Activated CD8-positive, alpha-beta T cell treated with anti-CD3 and anti-CD28 coated beads, Interleukin-2, amount 10 ng/mL, durations not matched to agents 7 days and 5 days (primary cell): ENCODE results near the gene GRK3. TPM values are rescaled to one million over a fixed set of nuclear protein-coding genes. Genes with fewer than 3 reads are reported as not detected.
"Not testable (repeated sequence)": the region's sequence is repeated elsewhere in the genome, so short reads cannot be mapped to it uniquely, and the experiment has no call there.

Experiments used
- ATAC-seq: fragments of 150-1000 bp; cut with Tn5 transposase; one replicate; pipeline ENCODE4 v1.10.0; 2021; ENCODE audit warnings: moderate library complexity
- CTCF ChIA-PET: fragments of 350-600 bp; sonication (Branson Sonifier 250); formaldehyde crosslinking; loops from one replicate; lab custom pipeline; 2021; ENCODE audit warnings: antibody characterized with exemption; lab: Charles Lee
- POLR2A ChIA-PET: fragments of 350-600 bp; sonication (Branson Sonifier 250); formaldehyde crosslinking; loops from one replicate; lab custom pipeline; 2021; ENCODE audit warnings: antibody characterized with exemption; lab: Charles Lee
- DNase-seq: peaks from one replicate; pipeline ENCODE4 v3.0.0-alpha.2; 2020
- H3K27ac Mint-ChIP-seq: one replicate; pipeline ENCODE4 v1.8.0; 2021; ENCODE audit warnings: mild to moderate bottlenecking, mixed read lengths
- H3K27me3 Mint-ChIP-seq: one replicate; pipeline ENCODE4 v1.8.0; 2021; ENCODE audit warnings: low read depth, mixed read lengths
- H3K36me3 Mint-ChIP-seq: one replicate; pipeline ENCODE4 v1.8.0; 2021; ENCODE audit warnings: low read depth, mixed read lengths
- H3K4me1 Mint-ChIP-seq: one replicate; pipeline ENCODE4 v1.8.0; 2021; ENCODE audit warnings: low read depth, mixed read lengths
- H3K4me3 Mint-ChIP-seq: one replicate; pipeline ENCODE4 v1.8.0; 2021; ENCODE audit warnings: mild to moderate bottlenecking, mixed read lengths
- H3K9me3 Mint-ChIP-seq: one replicate; pipeline ENCODE4 v1.8.0; 2022; ENCODE audit warnings: mixed read lengths; ENCODE audit not compliant: insufficient read depth
- total RNA-seq, 2 experiments: library from RNA; stranded (reverse); gene quantifications; one replicate each; pipeline ENCODE4 v1.2.3, GENCODE V29; 2021

GRK3 gene
- total RNA-seq, 2 experiments from 2014 or later, result 35.0 to 36.6 TPM

DNA sequence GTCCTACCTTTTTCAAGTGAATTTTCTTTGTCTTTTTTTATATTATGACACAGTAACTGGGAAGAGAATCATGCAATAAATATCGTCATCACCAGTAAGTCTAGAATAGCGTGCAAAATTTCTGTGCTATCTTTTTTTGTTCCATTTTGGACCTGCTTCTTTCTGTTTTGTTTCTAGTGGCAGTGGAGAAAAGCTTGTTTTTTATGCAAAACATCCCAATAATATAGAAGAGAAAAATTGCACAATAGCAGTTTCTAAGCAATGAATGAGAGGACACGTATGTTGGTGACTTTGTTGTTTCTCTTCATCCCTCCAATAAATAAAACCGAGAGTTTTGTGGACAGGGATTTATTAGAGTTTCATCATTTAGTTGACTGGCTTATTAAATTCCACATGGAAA, 10.3 kb downstream of the GRK3 start:
- H3K4me3 Mint-ChIP-seq, result no peak overlapping the region
- no peak for DNase-seq
- CTCF ChIA-PET, result interaction anchor here (0.8 to 1.5 kb wide), 7 partner anchors 9 to 198 kb away, joined by 3 to 7 read pairs (median 3); no protein-coding TSS in a partner anchor
- no peaks in the 10 kb centered on the region for H3K27me3 Mint-ChIP-seq
- POLR2A ChIA-PET, result no interaction called here
- ATAC-seq, result no peak
- H3K36me3 Mint-ChIP-seq, result peaks cover 39% of the 10 kb centered on the region
- no peaks in the 10 kb centered on the region for H3K9me3 Mint-ChIP-seq
- peaks cover 37% of the 10 kb centered on the region for H3K4me1 Mint-ChIP-seq
- no peak overlapping the region for H3K27ac Mint-ChIP-seq

GRCh38 chr22:25575674-25576392, 11.4 kb downstream of the GRK3 start:
- H3K27ac Mint-ChIP-seq, H3K4me3 Mint-ChIP-seq, ATAC-seq, H3K27me3 Mint-ChIP-seq, H3K9me3 Mint-ChIP-seq, DNase-seq: not testable (repeated sequence)
- ChIA-PET CTCF (interaction anchor here (1.2 to 1.5 kb wide), 5 partner anchors 10 to 197 kb away, joined by 3 to 7 read pairs (median 5); no protein-coding TSS in a partner anchor), POLR2A (interaction anchor here (1.1 kb wide), 1 partner anchor 32 kb away, joined by 8 read pairs; no protein-coding TSS in a partner anchor)
- Mint-ChIP-seq H3K4me1 (peaks cover 32% of the 10 kb centered on the region), H3K36me3 (peaks cover 38% of the 10 kb centered on the region)

DNA sequence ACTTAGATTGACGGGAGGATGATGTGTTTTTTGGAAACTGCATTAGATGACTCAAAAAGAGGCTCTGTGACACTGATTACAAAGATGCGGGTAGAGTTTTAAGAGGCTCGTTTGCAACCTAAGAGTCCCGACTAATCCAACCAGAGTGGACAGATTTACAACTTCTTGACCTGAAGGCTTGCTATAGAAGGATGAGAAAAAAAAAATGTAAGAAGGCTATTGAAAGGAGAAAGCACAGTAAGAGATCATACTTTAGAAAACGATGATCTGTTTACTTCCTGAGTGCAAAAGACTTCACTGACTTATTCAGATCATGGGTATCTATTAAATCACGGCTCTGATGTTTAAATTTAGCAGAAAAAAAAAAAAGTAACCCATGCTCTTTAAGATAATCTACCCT, 17.0 kb downstream of the GRK3 start:
- H3K9me3 Mint-ChIP-seq, ATAC-seq, CTCF ChIA-PET, H3K27me3 Mint-ChIP-seq, POLR2A ChIA-PET, H3K27ac Mint-ChIP-seq, H3K4me3 Mint-ChIP-seq, DNase-seq: not testable (repeated sequence)
- Mint-ChIP-seq H3K36me3 (peaks cover 15% of the 10 kb centered on the region), H3K4me1 (peaks cover 25% of the 10 kb centered on the region)

DNA sequence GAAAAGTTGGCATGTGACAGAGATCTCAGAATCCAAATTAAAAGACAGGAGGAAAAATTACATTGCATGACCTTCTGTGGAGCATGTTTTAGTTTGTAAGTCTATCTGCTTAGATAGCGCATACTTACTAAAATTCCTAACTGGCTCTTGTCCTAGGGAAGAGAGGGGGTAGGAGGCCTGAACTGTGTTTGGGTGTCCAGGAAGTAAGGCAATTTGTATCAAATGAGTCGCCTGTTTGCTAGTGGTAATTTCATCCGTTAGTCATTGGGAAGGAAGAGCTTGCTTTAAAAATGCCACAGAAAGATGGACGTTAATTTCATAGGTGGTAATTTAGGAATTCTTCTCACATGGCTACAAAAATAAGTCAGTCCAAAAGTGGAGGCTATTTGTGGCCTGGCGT, 18.5 kb downstream of the GRK3 start:
- CTCF ChIA-PET, result interaction anchor here (0.9 kb wide), 2 partner anchors 15 to 16 kb away, joined by 3 to 4 read pairs; no protein-coding TSS in a partner anchor
- H3K36me3 Mint-ChIP-seq, result peaks cover 20% of the 10 kb centered on the region
- H3K4me3 Mint-ChIP-seq, result no peak overlapping the region
- ATAC-seq (no peak), DNase-seq (no peak)
- POLR2A ChIA-PET, result interaction anchor here (1.0 kb wide), 1 partner anchor 19 kb away, joined by 3 read pairs; no protein-coding TSS in a partner anchor
- H3K27ac Mint-ChIP-seq, result no peak overlapping the region
- no peaks in the 10 kb centered on the region for H3K27me3 Mint-ChIP-seq
- H3K9me3 Mint-ChIP-seq, result no peaks in the 10 kb centered on the region
- peaks cover 30% of the 10 kb centered on the region for H3K4me1 Mint-ChIP-seq

DNA sequence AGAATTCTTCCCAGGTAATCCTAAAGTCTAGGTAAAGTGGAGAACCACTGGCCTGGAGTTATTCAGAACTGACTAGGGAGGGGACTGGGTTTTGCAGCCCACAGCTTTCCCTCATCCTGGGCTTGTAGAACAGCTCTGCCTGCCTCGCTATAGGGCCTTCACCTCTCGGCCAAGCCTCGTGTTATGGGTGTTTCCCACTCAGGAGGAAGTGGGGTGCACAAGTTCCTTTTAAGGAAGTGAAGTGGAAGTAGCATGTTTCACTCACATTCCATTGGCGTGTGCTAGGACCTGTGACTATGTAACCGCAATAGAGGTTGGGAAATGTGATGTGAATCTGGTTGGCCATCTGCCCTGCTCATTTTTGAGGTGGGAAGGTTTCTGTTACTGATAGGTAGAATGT, 20.5 kb downstream of the GRK3 start:
- ATAC-seq, POLR2A ChIA-PET: not testable (repeated sequence)

DNA sequence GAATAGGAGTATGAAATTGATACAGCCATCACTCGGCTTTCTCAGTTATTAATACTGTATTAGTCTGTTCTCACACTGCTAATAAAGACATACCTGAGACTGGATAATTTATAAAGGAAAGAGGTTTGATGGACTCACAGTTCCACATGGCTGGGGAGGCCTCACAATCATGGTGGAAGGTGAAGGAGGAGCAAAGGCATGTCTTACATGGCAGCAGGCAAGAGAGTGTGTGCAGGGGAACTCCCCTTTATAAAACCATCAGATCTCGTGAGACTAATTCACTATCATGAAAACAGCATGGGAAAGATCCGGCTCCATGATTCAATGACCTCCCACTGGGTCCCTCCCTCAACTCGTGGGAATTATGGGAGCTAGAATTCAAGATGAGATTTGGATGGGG, 25.2 kb downstream of the GRK3 start:
- H3K4me3 Mint-ChIP-seq, POLR2A ChIA-PET: not testable (repeated sequence)

More for the DNA sequence above, 20.5 kb downstream of the GRK3 start:
- H3K27me3 Mint-ChIP-seq, DNase-seq, H3K27ac Mint-ChIP-seq, H3K4me3 Mint-ChIP-seq, H3K9me3 Mint-ChIP-seq: not testable (repeated sequence)
- Mint-ChIP-seq H3K36me3 (peaks cover 21% of the 10 kb centered on the region), H3K4me1 (peaks cover 36% of the 10 kb centered on the region)
- CTCF ChIA-PET, result interaction anchor here (1.0 kb wide), 1 partner anchor 41 kb away, joined by 3 read pairs; no protein-coding TSS in a partner anchor

GRCh38 chr22:25593323-25593722, 28.8 kb downstream of the GRK3 start:
- H3K36me3 Mint-ChIP-seq, result peaks cover 60% of the 10 kb centered on the region
- ATAC-seq, POLR2A ChIA-PET, H3K27ac Mint-ChIP-seq, H3K4me3 Mint-ChIP-seq, CTCF ChIA-PET, DNase-seq, H3K27me3 Mint-ChIP-seq: not testable (repeated sequence)
- H3K4me1 Mint-ChIP-seq, result peaks cover 19% of the 10 kb centered on the region
- peaks cover 35% of the 10 kb centered on the region for H3K9me3 Mint-ChIP-seq

More for the DNA sequence above, 25.2 kb downstream of the GRK3 start:
- CTCF ChIA-PET, ATAC-seq, DNase-seq, H3K27me3 Mint-ChIP-seq, H3K27ac Mint-ChIP-seq: not testable (repeated sequence)
- Mint-ChIP-seq H3K9me3 (peaks cover 23% of the 10 kb centered on the region), H3K36me3 (peaks cover 48% of the 10 kb centered on the region), H3K4me1 (peaks cover 22% of the 10 kb centered on the region)

DNA sequence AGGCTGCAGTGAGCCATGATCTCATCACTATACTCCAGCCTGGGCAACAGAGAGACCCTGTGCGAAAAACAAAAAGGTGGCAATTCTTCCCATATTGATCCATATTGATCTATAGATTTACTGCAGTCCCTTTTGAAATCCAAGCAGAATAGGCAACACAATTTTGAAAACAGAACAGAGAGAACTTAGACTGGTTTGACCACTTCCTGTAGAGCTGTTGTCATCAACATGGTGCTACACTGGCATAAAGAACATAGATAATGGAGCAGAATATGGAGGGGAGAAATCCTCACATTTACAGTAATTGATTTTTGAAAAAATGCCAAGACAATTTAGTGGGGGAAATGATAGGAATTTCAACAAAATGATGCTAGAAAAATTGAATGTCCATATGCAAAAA, 34.1 kb downstream of the GRK3 start:
- ChIA-PET CTCF (interaction anchor here (0.8 to 1.8 kb wide), 3 partner anchors 16 to 55 kb away, joined by 3 to 4 read pairs (median 4); no protein-coding TSS in a partner anchor), POLR2A (interaction anchor here (0.7 kb wide), 1 partner anchor 16 kb away, joined by 3 read pairs; no protein-coding TSS in a partner anchor)
- peak; percentile 67 for ATAC-seq
- no peak for DNase-seq
- Mint-ChIP-seq H3K4me1 (peaks cover 28% of the 10 kb centered on the region), H3K27me3 (no peaks in the 10 kb centered on the region), H3K4me3 (no peak overlapping the region), H3K36me3 (peaks cover 53% of the 10 kb centered on the region), H3K27ac (peak overlapping the region; percentile 61), H3K9me3 (peaks cover 20% of the 10 kb centered on the region)

- Mint-ChIP-seq H3K4me1 (peaks cover 30% of the 10 kb centered on the region), H3K36me3 (peaks cover 37% of the 10 kb centered on the region), H3K9me3 (peaks cover 7% of the 10 kb centered on the region), H3K27me3 (no peaks in the 10 kb centered on the region), H3K27ac (no peak overlapping the region), H3K4me3 (no peak overlapping the region)
- ChIA-PET CTCF (no interaction called here), POLR2A (no interaction called here)
- DNase-seq (no peak), ATAC-seq (no peak)
Measured at GRCh38 chr22:25602445-25602844, 38.0 kb downstream of the GRK3 start.

DNA sequence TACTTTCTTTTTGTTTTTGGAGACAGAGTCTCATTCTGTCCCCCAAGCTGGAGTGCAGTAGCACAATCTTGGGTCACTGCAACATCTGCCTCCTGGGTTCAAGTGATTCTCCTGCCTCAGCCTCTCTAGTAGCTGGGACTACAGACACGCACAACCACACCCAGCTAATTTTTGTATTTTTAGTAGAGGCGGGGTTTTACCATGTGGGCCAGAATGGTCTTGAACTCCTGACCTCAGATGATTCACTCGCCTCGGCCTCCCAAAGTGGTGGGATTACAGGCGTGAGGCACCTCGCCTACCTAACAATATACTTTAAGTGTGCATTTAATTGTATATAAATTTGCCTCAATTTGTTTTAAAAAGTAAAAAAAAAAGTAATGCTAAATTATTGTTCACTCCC, 38.4 kb downstream of the GRK3 start:
- Mint-ChIP-seq H3K27me3 (no peaks in the 10 kb centered on the region), H3K4me1 (peaks cover 25% of the 10 kb centered on the region), H3K9me3 (peaks cover 2% of the 10 kb centered on the region), H3K4me3 (no peak overlapping the region), H3K27ac (no peak overlapping the region), H3K36me3 (peaks cover 32% of the 10 kb centered on the region)
- ChIA-PET CTCF (no interaction called here), POLR2A (no interaction called here)
- ATAC-seq (no peak), DNase-seq (no peak)

DNA sequence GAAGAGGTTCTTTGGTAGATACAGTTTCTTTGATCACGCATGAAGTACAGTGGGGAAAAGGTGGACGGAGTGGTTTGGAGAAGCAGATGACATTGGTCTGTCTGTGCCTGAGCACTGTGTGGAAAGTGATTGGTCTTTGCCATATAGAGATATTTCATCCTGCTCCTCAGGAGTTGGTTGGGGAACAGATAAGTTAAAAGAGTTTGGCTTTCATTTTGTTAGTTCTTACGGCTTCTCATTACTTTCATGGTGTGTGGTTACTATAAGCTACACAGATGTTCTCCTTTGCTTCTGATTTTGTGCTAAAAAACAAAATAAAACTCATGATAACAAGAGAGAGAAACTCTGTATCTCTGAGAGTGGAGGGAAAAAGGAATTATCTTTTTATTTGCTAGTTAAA, 40.7 kb downstream of the GRK3 start:
- ATAC-seq, H3K27ac Mint-ChIP-seq, DNase-seq, H3K27me3 Mint-ChIP-seq, H3K9me3 Mint-ChIP-seq, H3K4me3 Mint-ChIP-seq, CTCF ChIA-PET, POLR2A ChIA-PET: not testable (repeated sequence)
- Mint-ChIP-seq H3K36me3 (peaks cover 23% of the 10 kb centered on the region), H3K4me1 (peaks cover 12% of the 10 kb centered on the region)

- H3K27me3 Mint-ChIP-seq, H3K4me3 Mint-ChIP-seq, POLR2A ChIA-PET, ATAC-seq, H3K27ac Mint-ChIP-seq, H3K9me3 Mint-ChIP-seq, CTCF ChIA-PET, DNase-seq: not testable (repeated sequence)
- peaks cover 24% of the 10 kb centered on the region for H3K36me3 Mint-ChIP-seq
- peaks cover 12% of the 10 kb centered on the region for H3K4me1 Mint-ChIP-seq
Measured at GRCh38 chr22:25605565-25605964, 41.1 kb downstream of the GRK3 start.
